HG03521 (cell line): ENCODE results near the gene DAP3.

Source experiments
- ATAC-seq: cut with Tn5 transposase; IDR thresholded peaks from one replicate; pipeline ENCODE4 v1.9.1; 2021; ENCODE audit warnings: mild to moderate bottlenecking, moderate library complexity; ENCODE audit not compliant: unreplicated experiment

The DAP3 gene

DNA sequence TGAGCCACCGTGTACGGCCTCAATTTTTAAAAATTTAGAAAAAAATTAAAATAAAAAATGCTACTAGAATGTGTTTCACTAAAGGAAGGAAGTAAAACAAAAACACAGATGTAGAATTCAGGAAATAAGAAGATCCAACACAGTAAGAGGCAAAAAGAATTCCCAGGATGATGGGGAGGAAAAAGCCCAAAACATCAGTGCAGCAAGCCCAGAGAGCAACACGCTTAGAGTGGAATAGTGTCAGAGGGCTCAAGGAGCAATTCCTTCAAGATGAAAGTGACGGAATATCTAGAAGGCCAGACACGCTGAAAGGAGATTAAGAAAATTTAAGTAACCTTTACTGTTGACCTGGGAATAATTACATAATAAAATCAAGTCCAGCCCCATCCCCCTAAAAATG is 80.4 kb downstream of the DAP3 start:
- no peak for ATAC-seq

DNA sequence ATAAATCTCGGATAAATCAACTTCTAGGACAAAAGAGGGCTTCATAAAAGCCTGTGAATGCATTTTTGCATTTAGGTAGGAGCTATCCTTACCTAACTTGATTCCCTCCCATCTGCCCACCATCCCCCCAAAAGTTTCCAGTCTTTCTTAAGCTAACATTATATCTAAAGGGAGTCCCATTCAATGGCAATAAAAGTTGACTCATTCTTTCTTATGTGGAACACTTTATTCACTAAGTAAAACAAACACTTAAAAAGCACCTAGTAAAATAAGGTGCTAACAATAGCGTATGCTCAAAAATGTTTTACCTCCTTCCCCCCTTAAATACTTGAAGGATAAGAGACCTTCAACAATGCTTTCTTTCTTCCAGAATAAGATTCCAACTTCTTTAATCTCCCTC is 84.3 kb downstream of the DAP3 start:
- ATAC-seq = no peak

- no peak for ATAC-seq
Observed at GRCh38 chr1:155776414-155776813, 87.5 kb downstream of the DAP3 start.

DNA sequence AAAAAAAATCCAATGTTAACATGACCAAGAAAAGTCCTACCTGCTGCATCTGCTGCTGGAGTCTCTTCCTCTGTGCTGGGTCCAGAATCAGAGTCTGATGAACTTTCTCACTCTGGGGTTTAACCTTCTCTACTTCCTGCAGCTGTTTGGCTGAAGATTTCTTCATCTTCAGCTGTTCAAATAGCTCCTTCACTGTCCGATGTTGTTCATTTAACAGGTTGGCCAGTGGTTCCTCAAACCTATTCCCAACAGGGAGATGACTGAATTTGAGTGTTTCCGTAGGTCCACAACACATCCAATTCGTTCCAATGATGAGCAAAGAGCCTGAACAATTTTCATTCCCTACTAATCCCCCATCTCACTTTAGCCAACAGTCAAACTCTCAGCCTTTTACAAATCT is 88.7 kb downstream of the DAP3 start:
- ATAC-seq = no peak
